Esophagus squamous epithelium (tissue), 4 donors: ENCODE results near the gene STK32C.

ENCODE experiments used
- CTCF ChIP-seq, 6 experiments: fragments of 450-650 bp in 4 of 6; fragments of 200-600 bp in 2 of 6; sonication (generic) in 2 of 6; IDR thresholded peaks; one replicate each; pipeline ENCODE4 v1.5.1; 2016 to 2019; ENCODE audit warnings: antibody characterized with exemption in 6 of 6, mild to moderate bottlenecking in 4 of 6, moderate library complexity in 4 of 6
- POLR2A ChIP-seq, 4 donors: fragments of 450-650 bp; IDR thresholded peaks; one replicate each; pipeline ENCODE4 v1.6.1; 2017; ENCODE audit warnings: antibody characterized with exemption in 4 of 4, mild to moderate bottlenecking in 4 of 4, moderate library complexity in 3 of 4

- TF ChIP-seq CTCF (IDR thresholded peaks at IDR 0.05) (no peak), POLR2A (IDR thresholded peaks at IDR 0.05) (no peak)
Measured at GRCh38 chr10:132162590-132163277, 145.0 kb downstream of the STK32C start.
